Activated naive CD4-positive, alpha-beta T cell treated with anti-CD3 and anti-CD28 coated beads, Interleukin-2, amount 50 U/mL, for 24 hours (primary cell): ENCODE measurements around the gene TMEM41B.
A peak's percentile ranks its signal among the peaks of the same experiment; 100 is the strongest.
"Not testable (repeated sequence)": the region's sequence is repeated elsewhere in the genome, so short reads cannot be mapped to it uniquely, and the experiment has no call there.

Source experiments
- H3K27ac Mint-ChIP-seq: one replicate; pipeline ENCODE4 v1.8.0; 2021; ENCODE audit warnings: mild to moderate bottlenecking, mixed read lengths
- H3K27me3 Mint-ChIP-seq: one replicate; pipeline ENCODE4 v1.8.0; 2021; ENCODE audit warnings: mixed read lengths
- H3K36me3 Mint-ChIP-seq: one replicate; pipeline ENCODE4 v1.8.0; 2021; ENCODE audit warnings: mixed read lengths
- H3K4me1 Mint-ChIP-seq: one replicate; pipeline ENCODE4 v1.8.0; 2021; ENCODE audit warnings: mixed read lengths
- H3K4me3 Mint-ChIP-seq: one replicate; pipeline ENCODE4 v1.8.0; 2021; ENCODE audit warnings: mild to moderate bottlenecking, mixed read lengths
- H3K9me3 Mint-ChIP-seq: one replicate; pipeline ENCODE4 v1.8.0; 2021; ENCODE audit warnings: mixed read lengths

The TMEM41B gene

GRCh38 chr11:9314291-9315077 lies at the start of gene TMEM41B:
TSS of gene TMEM41B (minus strand) at chr11:9314593. CDS start at chr11:9314441, 152 bp downstream.
- Mint-ChIP-seq H3K36me3 (peaks cover 6% of the 10 kb centered on the region), H3K4me1 (peaks cover 37% of the 10 kb centered on the region), H3K4me3 (peak within 1 kb of the TSS; percentile 99), H3K9me3 (no peaks in the 10 kb centered on the region), H3K27me3 (peaks cover 7% of the 10 kb centered on the region), H3K27ac (peak within 1 kb of the TSS; percentile 97)

GRCh38 chr11:9362393-9362863 lies 48.0 kb upstream of the TMEM41B start:
- H3K27me3 Mint-ChIP-seq: no peaks in the 10 kb centered on the region
- no peaks in the 10 kb centered on the region for H3K9me3 Mint-ChIP-seq
- peaks cover 36% of the 10 kb centered on the region for H3K4me1 Mint-ChIP-seq
- no peaks in the 10 kb centered on the region for H3K36me3 Mint-ChIP-seq
- H3K27ac Mint-ChIP-seq: peak overlapping the region; percentile 87
- H3K4me3 Mint-ChIP-seq: peak overlapping the region; percentile 5

- peaks cover 36% of the 10 kb centered on the region for H3K4me1 Mint-ChIP-seq
- H3K36me3 Mint-ChIP-seq, H3K27me3 Mint-ChIP-seq, H3K4me3 Mint-ChIP-seq, H3K9me3 Mint-ChIP-seq: not testable (repeated sequence)
- H3K27ac Mint-ChIP-seq: peak overlapping the region; percentile 15
Measured at GRCh38 chr11:9360862-9361622, 46.6 kb upstream of the TMEM41B start.

GRCh38 chr11:9357041-9357440 lies 42.6 kb upstream of the TMEM41B start:
- Mint-ChIP-seq H3K4me1 (peaks cover 6% of the 10 kb centered on the region), H3K27me3 (no peaks in the 10 kb centered on the region), H3K9me3 (no peaks in the 10 kb centered on the region), H3K4me3 (no peak overlapping the region), H3K36me3 (no peaks in the 10 kb centered on the region), H3K27ac (peak overlapping the region; percentile 3)

- Mint-ChIP-seq H3K27me3 (no peaks in the 10 kb centered on the region), H3K36me3 (peaks cover 2% of the 10 kb centered on the region), H3K9me3 (no peaks in the 10 kb centered on the region), H3K4me3 (no peak overlapping the region), H3K4me1 (peaks cover 14% of the 10 kb centered on the region), H3K27ac (no peak overlapping the region)
Measured at GRCh38 chr11:9351321-9351881, 37.0 kb upstream of the TMEM41B start.

- H3K36me3 Mint-ChIP-seq, H3K9me3 Mint-ChIP-seq, H3K27me3 Mint-ChIP-seq, H3K4me3 Mint-ChIP-seq, H3K27ac Mint-ChIP-seq: not testable (repeated sequence)
- peaks cover 23% of the 10 kb centered on the region for H3K4me1 Mint-ChIP-seq
Measured at GRCh38 chr11:9347779-9348178, 33.4 kb upstream of the TMEM41B start.

GRCh38 chr11:9347100-9347499 lies 32.7 kb upstream of the TMEM41B start:
- peaks cover 23% of the 10 kb centered on the region for H3K4me1 Mint-ChIP-seq
- H3K9me3 Mint-ChIP-seq: no peaks in the 10 kb centered on the region
- H3K27ac Mint-ChIP-seq: no peak overlapping the region
- no peak overlapping the region for H3K4me3 Mint-ChIP-seq
- H3K27me3 Mint-ChIP-seq: no peaks in the 10 kb centered on the region
- peaks cover 2% of the 10 kb centered on the region for H3K36me3 Mint-ChIP-seq

GRCh38 chr11:9344061-9344680 lies 29.8 kb upstream of the TMEM41B start:
- Mint-ChIP-seq H3K9me3 (no peaks in the 10 kb centered on the region), H3K27me3 (no peaks in the 10 kb centered on the region), H3K4me1 (peaks cover 23% of the 10 kb centered on the region), H3K36me3 (no peaks in the 10 kb centered on the region), H3K27ac (no peak overlapping the region), H3K4me3 (no peak overlapping the region)

- Mint-ChIP-seq H3K4me1 (peaks cover 10% of the 10 kb centered on the region), H3K27me3 (no peaks in the 10 kb centered on the region), H3K4me3 (no peak overlapping the region), H3K27ac (no peak overlapping the region), H3K9me3 (no peaks in the 10 kb centered on the region), H3K36me3 (no peaks in the 10 kb centered on the region)
Measured at GRCh38 chr11:9341638-9342178, 27.3 kb upstream of the TMEM41B start.

- Mint-ChIP-seq H3K27me3 (no peaks in the 10 kb centered on the region), H3K4me1 (no peaks in the 10 kb centered on the region), H3K4me3 (no peak overlapping the region), H3K36me3 (no peaks in the 10 kb centered on the region), H3K9me3 (no peaks in the 10 kb centered on the region), H3K27ac (no peak overlapping the region)
Measured at GRCh38 chr11:9332655-9333054, 18.3 kb upstream of the TMEM41B start.

- H3K4me3 Mint-ChIP-seq: no peak overlapping the region
- H3K9me3 Mint-ChIP-seq: no peaks in the 10 kb centered on the region
- no peaks in the 10 kb centered on the region for H3K4me1 Mint-ChIP-seq
Measured at GRCh38 chr11:9330387-9331384, 16.3 kb upstream of the TMEM41B start.

GRCh38 chr11:9320047-9320446 lies 5.7 kb upstream of the TMEM41B start:
- no peaks in the 10 kb centered on the region for H3K4me1 Mint-ChIP-seq
- no peak overlapping the region for H3K4me3 Mint-ChIP-seq
- H3K9me3 Mint-ChIP-seq: no peaks in the 10 kb centered on the region
- H3K27ac Mint-ChIP-seq: peak overlapping the region; percentile 26
- peaks cover 10% of the 10 kb centered on the region for H3K27me3 Mint-ChIP-seq
- no peaks in the 10 kb centered on the region for H3K36me3 Mint-ChIP-seq

More at GRCh38 chr11:9330387-9331384, 16.3 kb upstream of the TMEM41B start:
- no peaks in the 10 kb centered on the region for H3K27me3 Mint-ChIP-seq
- no peaks in the 10 kb centered on the region for H3K36me3 Mint-ChIP-seq
- H3K27ac Mint-ChIP-seq: no peak overlapping the region

GRCh38 chr11:9319377-9320001 lies 5.1 kb upstream of the TMEM41B start:
- not testable (repeated sequence) for H3K9me3 Mint-ChIP-seq, H3K27me3 Mint-ChIP-seq, H3K4me1 Mint-ChIP-seq, H3K27ac Mint-ChIP-seq, H3K36me3 Mint-ChIP-seq, H3K4me3 Mint-ChIP-seq
